ENCODE results near the gene CORIN.

- TF ChIP-seq CTCF (IDR thresholded peaks at IDR 0.05) (no peak), EZH2 (IDR thresholded peaks at IDR 0.05; ENCODE audit: borderline replicate concordance, insufficient read depth, low read depth, low read length, poor library complexity, severe bottlenecking) (no peak)
Observed at GRCh38 chr4:47749858-47750257, 88.0 kb downstream of the CORIN start.

All from B cell (primary cell).